NCI-H1930 (cell line): ENCODE measurements around the gene ENO4.

Experiments
- DNase-seq, 2 experiments: peaks; one replicate each; lab custom pipeline; 2025; lab: John Stamatoyannopoulos, UW

Gene ENO4

DNA sequence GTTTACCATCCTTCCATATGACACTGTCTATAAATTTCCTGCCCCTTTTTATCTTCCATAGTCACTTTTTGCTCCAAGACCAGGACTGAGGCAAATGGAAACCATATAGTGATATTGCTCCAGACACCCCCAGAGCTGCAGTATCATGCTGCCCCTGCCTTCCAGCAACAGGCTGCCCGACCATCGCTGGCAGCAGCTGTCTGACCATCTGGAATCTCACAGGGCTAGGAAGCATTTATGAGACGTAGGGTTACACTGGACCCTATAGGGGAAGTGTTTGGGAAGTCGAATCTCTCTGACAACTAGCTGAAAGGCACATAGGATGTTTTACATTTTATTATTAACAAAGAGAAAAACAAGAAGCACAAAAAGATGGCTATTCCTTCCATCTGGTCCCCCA is 19.4 kb downstream of the ENO4 start:
- no peak for DNase-seq

- DNase-seq, result no peak
These were observed 21.6 kb downstream of the ENO4 start for GRCh38 chr10:116870949-116871348.

- no peak for DNase-seq
These were observed 23.8 kb downstream of the ENO4 start for GRCh38 chr10:116873134-116873533.

- DNase-seq, result no peak
These were observed 26.6 kb downstream of the ENO4 start for GRCh38 chr10:116875897-116876296.

- no peak for DNase-seq
These were observed 28.1 kb downstream of the ENO4 start for GRCh38 chr10:116877391-116877790.

GRCh38 chr10:116878123-116878522 is 28.8 kb downstream of the ENO4 start:
- DNase-seq, result no peak

- no peak for DNase-seq
These were observed 30.5 kb downstream of the ENO4 start for GRCh38 chr10:116879817-116880216.

DNA sequence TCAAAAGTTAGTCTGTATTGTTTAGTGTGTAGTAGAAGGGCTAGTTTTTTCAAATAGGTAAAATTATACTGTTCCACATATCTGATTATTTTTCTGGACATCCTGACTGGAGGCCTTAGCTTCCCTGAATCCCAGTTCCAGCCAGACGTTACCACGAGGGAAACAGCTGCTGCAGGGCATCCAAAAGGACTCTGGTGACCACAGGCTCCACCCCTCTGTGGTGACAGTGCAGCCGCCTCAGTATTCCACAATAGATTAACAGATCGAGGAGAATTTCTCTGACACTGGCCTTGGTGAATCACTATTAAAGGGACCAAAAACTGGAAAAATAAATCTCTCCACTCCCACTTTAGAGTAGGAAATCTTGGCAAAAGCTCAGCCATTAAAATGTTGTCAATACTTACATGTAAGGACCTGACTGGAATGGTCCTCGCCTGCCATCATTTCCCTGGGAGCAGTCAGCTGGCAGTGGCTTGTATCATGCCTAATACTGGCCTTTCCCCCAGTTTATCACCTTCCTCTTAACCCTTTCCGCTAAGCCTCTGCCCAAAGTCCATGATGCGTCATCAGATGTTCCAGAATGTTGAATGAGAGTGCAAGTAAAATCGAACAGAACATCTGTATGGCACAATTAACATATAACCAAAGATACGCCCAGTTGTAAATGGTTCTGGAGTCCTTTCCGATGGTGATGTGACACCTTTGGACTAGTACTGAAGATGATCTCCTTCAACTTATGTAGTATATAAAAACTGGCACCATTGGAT is 31.6 kb downstream of the ENO4 start:
- DNase-seq, result no peak

GRCh38 chr10:116882639-116883038 is 33.3 kb downstream of the ENO4 start:
- no peak for DNase-seq

DNA sequence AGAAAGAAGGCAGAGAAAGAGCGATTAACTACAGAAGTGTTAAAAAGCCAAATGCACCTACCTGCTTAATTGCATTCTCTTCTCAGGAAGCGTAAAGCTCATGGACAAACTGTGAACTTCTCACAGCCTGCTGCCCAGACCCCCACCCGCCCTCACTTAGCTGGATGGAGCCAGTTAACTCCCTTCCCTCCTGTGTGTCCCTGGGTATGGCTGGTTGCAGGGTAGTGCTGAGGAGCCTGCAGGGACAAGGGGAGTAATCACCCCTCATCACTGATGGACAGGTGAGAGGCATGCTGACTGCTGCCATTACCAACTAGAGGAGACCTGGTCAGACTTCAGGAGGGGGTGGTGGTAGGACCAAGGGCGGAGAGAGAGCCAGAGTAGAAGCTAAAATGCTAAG is 37.5 kb downstream of the ENO4 start:
- no peak for DNase-seq

GRCh38 chr10:116888380-116889055 is 39.2 kb downstream of the ENO4 start:
- DNase-seq, result no peak

DNA sequence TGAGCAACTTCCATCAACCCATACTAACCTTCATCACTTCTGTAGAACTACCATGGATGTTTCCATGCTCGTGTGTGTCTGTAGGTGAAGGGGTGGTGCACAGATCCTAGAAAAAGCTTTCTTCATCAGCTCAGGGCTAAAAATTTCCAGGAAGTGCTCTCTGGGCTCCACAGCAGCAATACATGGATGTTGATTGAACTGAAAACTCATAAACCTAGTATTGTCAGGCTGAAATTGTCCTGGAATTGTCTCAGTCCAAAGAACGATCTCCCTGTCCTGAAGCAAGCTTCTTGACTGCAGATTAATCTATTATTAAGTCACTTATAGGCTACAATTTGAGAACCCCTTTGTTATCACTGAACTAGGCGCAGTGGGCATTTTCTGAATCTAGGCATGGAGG is 39.8 kb downstream of the ENO4 start:
- DNase-seq, result no peak

DNA sequence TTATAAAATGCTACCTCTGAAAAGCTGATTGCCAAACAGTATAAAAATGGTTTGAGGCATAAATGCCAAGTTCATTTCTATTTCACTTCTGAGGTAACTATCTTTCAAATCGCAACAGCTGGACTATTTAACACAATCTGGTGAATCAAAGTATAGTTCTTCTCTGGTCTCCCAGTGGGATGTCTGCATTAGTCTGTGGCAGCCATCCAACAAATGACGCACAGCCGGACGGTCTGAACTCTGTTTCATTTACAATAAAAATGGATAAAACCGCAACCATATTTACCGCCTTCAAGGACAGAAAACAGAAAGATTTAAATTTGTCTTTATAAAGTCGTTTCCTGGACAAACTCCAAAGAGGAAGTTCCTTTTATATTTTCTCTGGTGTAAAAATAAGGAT is 41.9 kb downstream of the ENO4 start:
- DNase-seq, result no peak

- no peak for DNase-seq
These were observed 43.8 kb downstream of the ENO4 start for GRCh38 chr10:116892907-116893685.

DNA sequence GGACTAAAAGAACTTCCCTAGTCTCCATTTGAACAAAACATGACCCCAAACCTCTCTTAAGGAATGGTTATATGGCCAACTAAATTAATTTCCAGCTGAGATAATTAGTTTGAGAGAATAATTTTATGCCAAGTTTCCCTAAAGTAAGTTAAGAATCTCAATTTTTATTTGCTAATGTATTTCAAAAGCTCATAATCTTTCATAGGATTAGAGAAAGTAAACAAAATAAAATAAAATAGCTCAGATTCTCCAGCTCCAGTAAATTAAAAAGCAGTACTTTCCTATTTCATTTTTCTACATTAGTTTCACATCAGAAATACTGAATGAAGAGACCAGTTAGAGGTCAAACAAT is 44.4 kb downstream of the ENO4 start:
- DNase-seq, result no peak

GRCh38 chr10:116899626-116900025 is 50.3 kb downstream of the ENO4 start:
- DNase-seq, result no peak

DNA sequence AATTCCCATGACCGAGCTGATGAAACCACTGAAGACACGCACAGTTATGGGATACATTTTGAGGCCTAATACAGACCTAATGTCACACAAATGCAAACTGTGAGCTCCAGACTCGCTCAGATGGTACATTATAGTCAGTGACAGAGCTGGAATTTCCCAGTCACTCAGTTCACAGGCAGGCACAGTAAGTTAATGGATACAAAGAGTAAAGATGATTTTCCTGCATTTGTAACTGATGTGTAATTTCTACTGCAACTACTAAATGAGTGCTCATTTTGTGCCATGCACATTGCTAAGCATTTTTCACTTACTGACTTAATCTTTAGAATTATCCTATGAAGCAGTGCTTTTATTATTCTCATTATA is 56.5 kb downstream of the ENO4 start:
- no peak for DNase-seq

DNA sequence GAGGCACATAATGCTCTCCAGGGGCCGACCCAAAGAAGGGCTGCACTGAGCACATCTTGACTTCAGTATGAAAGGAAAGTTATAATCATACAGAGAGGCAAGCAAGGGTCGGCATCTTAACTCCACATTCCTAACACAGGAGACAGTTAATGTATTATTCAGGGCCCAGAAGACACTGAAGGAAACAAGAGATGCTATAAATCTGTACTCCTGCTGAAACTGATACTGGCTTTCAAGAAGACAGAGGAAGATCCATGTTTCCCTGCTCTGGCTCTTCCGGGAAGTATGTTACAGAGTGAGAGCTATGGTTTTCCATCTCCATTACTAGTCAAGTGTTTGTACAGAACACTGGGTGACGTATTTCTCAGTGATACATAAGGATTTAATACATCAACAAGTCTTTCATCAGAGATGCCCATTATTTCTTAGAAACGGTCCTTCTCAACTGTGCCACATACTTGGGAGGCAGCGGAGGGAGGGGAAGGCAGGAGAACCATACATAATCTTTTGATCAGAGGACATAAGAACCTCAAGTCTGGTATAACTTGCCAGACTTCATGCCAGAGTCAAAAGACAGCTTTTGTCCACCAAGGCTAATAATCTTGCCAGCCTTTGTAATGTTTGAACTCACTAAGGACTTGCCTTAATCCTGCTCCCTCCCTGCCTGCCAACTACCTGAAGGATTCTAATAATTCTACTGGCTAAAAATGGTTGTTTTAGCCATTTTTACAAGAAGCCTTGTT is 58.1 kb downstream of the ENO4 start:
- DNase-seq, result no peak

DNA sequence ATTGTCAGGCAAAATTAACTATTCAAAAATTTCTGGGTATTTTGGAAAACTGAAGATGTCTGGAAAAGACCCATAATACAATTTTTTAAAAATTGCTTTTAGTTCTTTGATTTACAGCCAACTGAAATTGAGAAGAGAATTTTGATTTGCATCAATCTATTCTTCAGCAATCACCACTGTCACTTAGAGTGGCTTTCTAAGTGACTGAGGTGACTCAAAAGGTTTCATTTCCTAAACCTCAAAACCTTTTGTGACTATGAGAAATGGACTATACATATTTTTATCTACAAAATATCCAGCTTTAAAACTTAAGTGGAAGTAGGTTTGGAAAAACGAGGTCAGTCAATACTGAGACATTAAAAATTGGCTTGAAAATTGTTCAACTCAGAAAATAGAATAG is 60.0 kb downstream of the ENO4 start:
- no peak for DNase-seq

GRCh38 chr10:116910910-116911309 is 61.6 kb downstream of the ENO4 start:
- peak; percentile 56 to 63 for DNase-seq

GRCh38 chr10:116912162-116912561 is 62.9 kb downstream of the ENO4 start:
- DNase-seq, result no peak

- no peak for DNase-seq
These were observed 64.4 kb downstream of the ENO4 start for GRCh38 chr10:116913695-116914094.
